Measurements from ENCODE around the gene TSC2.

- TF ChIP-seq, protein P1, sequence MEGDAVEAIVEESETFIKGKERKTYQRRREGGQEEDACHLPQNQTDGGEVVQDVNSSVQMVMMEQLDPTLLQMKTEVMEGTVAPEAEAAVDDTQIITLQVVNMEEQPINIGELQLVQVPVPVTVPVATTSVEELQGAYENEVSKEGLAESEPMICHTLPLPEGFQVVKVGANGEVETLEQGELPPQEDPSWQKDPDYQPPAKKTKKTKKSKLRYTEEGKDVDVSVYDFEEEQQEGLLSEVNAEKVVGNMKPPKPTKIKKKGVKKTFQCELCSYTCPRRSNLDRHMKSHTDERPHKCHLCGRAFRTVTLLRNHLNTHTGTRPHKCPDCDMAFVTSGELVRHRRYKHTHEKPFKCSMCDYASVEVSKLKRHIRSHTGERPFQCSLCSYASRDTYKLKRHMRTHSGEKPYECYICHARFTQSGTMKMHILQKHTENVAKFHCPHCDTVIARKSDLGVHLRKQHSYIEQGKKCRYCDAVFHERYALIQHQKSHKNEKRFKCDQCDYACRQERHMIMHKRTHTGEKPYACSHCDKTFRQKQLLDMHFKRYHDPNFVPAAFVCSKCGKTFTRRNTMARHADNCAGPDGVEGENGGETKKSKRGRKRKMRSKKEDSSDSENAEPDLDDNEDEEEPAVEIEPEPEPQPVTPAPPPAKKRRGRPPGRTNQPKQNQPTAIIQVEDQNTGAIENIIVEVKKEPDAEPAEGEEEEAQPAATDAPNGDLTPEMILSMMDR (IDR thresholded peaks at IDR 0.05): no peak
- TF ChIP-seq POLR2AphosphoS5 (IDR thresholded peaks at IDR 0.05): no peak
Measured at GRCh38 chr16:2040041-2040786, 7.6 kb upstream of the TSC2 start.
